Effector memory CD8-positive, alpha-beta T cell (primary cell): ENCODE results near the gene ADAM10.

Experiments
- ATAC-seq: fragments of 150-1000 bp; cut with Tn5 transposase; replicated peaks from 2 replicates; pipeline ENCODE4 v1.10.0; 2021; ENCODE audit warnings: mild to moderate bottlenecking, moderate library complexity
- DNase-seq, 3 experiments: peaks; one replicate each; pipeline ENCODE4 v3.0.0; 2021
- H3K27ac Mint-ChIP-seq, 2 donors: one replicate each; pipeline ENCODE4 v1.8.0; 2022; ENCODE audit warnings: mild to moderate bottlenecking in 2 of 2, mixed read lengths in 2 of 2, moderate library complexity in 2 of 2
- H3K27me3 Mint-ChIP-seq, 2 donors: one replicate each; pipeline ENCODE4 v1.8.0; 2022; ENCODE audit warnings: mixed read lengths in 2 of 2
- H3K36me3 Mint-ChIP-seq: one replicate; pipeline ENCODE4 v1.8.0; 2022; ENCODE audit warnings: mild to moderate bottlenecking, moderate library complexity, mixed read lengths; ENCODE audit not compliant: insufficient read depth
- H3K4me1 Mint-ChIP-seq, 2 donors: one replicate each; pipeline ENCODE4 v1.8.0; 2022; ENCODE audit warnings: low read depth in 2 of 2, mixed read lengths in 2 of 2
- H3K4me3 Mint-ChIP-seq, 2 donors: one replicate each; pipeline ENCODE4 v1.8.0; 2022; ENCODE audit warnings: mild to moderate bottlenecking in 2 of 2, mixed read lengths in 2 of 2, moderate library complexity in 2 of 2
- H3K9me3 Mint-ChIP-seq, 2 donors: one replicate each; pipeline ENCODE4 v1.8.0; 2022; ENCODE audit warnings: mixed read lengths in 2 of 2

Gene ADAM10

GRCh38 chr15:58697220-58697619 is 52.3 kb downstream of the ADAM10 start:
- peaks cover 13% of the 10 kb centered on the region for H3K36me3 Mint-ChIP-seq
- H3K4me1 Mint-ChIP-seq = peaks cover 53 to 70% of the 10 kb centered on the region in 2 donors
- H3K9me3 Mint-ChIP-seq = peaks cover 5 to 14% of the 10 kb centered on the region in 2 donors
- peak overlapping the region in 1 of 2 donors; percentile 53 for H3K4me3 Mint-ChIP-seq
- H3K27me3 Mint-ChIP-seq = no peaks in the 10 kb centered on the region
- ATAC-seq = no peak
- peak overlapping the region; percentile 60 to 79 for H3K27ac Mint-ChIP-seq
- no peak for DNase-seq

- ATAC-seq (no peak), DNase-seq (no peak)
- no peaks in the 10 kb centered on the region for H3K27me3 Mint-ChIP-seq
- peaks cover 15% of the 10 kb centered on the region for H3K36me3 Mint-ChIP-seq
- H3K9me3 Mint-ChIP-seq = peaks cover 5 to 14% of the 10 kb centered on the region in 2 donors
- H3K4me3 Mint-ChIP-seq = peak overlapping the region in 1 of 2 donors; percentile 10
- H3K27ac Mint-ChIP-seq = peak overlapping the region; percentile 60 to 79
- H3K4me1 Mint-ChIP-seq = peaks cover 50 to 68% of the 10 kb centered on the region in 2 donors
Measured at GRCh38 chr15:58696738-58697137, 52.8 kb downstream of the ADAM10 start.

GRCh38 chr15:58694641-58695398 is 54.7 kb downstream of the ADAM10 start:
- Mint-ChIP-seq H3K36me3 (peaks cover 4% of the 10 kb centered on the region), H3K4me1 (peaks cover 57 to 67% of the 10 kb centered on the region in 2 donors), H3K9me3 (peaks cover 5 to 10% of the 10 kb centered on the region in 2 donors), H3K27me3 (no peaks in the 10 kb centered on the region), H3K4me3 (no peak overlapping the region), H3K27ac (peak overlapping the region; percentile 13 to 60)
- ATAC-seq (no peak), DNase-seq (no peak)

- no peak overlapping the region for H3K4me3 Mint-ChIP-seq
Measured at GRCh38 chr15:58690703-58691102, 58.8 kb downstream of the ADAM10 start.

DNA sequence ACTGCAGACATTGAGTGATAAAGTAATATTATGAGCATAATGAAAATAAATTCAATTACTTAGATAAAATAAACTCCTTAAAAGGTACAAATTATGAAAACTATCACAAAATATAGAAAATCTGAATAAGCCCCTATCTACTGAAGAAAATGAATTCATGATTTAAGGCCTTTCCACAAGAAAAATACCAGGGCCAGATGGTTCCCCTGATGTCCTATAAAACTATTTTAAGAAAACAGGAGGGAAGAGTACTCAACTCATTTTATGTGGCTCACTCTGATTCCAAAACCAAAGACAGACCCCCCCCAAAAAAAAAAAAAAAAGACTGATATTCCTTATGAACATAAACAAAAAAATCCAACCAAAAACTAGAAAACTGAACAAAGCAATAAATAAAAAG is 59.9 kb downstream of the ADAM10 start:
- no peaks in the 10 kb centered on the region for H3K27me3 Mint-ChIP-seq
- no peak for DNase-seq
- ATAC-seq = no peak
- H3K27ac Mint-ChIP-seq = peak overlapping the region in 1 of 2 donors; percentile 14
- peak overlapping the region in 1 of 2 donors; percentile 29 for H3K4me3 Mint-ChIP-seq
- H3K4me1 Mint-ChIP-seq = peaks cover 32 to 54% of the 10 kb centered on the region in 2 donors
- H3K9me3 Mint-ChIP-seq = no peaks in the 10 kb centered on the region
- H3K36me3 Mint-ChIP-seq = peaks cover 9% of the 10 kb centered on the region

More at GRCh38 chr15:58690703-58691102, 58.8 kb downstream of the ADAM10 start:
- peaks cover 9% of the 10 kb centered on the region for H3K36me3 Mint-ChIP-seq
- H3K27ac Mint-ChIP-seq = peak overlapping the region; percentile 14 to 35
- H3K9me3 Mint-ChIP-seq = no peaks in the 10 kb centered on the region
- ATAC-seq (peak; percentile 42), DNase-seq (no peak)
- no peaks in the 10 kb centered on the region for H3K27me3 Mint-ChIP-seq
- peaks cover 39 to 62% of the 10 kb centered on the region in 2 donors for H3K4me1 Mint-ChIP-seq

GRCh38 chr15:58686286-58686685 is 63.2 kb downstream of the ADAM10 start:
- H3K4me1 Mint-ChIP-seq = peaks cover 29 to 54% of the 10 kb centered on the region in 2 donors
- H3K36me3 Mint-ChIP-seq = peaks cover 5% of the 10 kb centered on the region
- H3K9me3 Mint-ChIP-seq = no peaks in the 10 kb centered on the region
- H3K27me3 Mint-ChIP-seq = no peaks in the 10 kb centered on the region
- DNase-seq (no peak), ATAC-seq (no peak)
- peak overlapping the region in 1 of 2 donors; percentile 38 for H3K27ac Mint-ChIP-seq
- no peak overlapping the region for H3K4me3 Mint-ChIP-seq

DNA sequence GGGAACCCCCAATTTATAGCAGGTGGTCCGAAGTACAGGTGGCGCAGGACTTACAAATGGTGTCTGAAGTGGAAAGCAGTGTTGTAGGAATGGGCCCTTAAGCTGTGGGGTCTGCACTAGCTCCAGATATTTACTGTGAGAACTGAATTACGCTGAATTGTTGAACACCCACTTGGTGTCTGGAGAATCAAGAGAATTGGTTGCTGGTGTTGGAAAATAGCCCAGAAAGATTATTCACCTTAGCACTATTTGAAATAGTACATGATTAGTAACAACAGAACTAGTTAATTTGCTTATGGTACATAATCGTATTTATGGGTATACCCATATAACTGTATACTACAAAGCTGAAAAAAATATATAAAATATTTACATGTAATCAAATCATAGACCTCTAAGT is 64.8 kb downstream of the ADAM10 start:
- H3K4me1 Mint-ChIP-seq = peaks cover 17 to 40% of the 10 kb centered on the region in 2 donors
- H3K27me3 Mint-ChIP-seq = no peaks in the 10 kb centered on the region
- DNase-seq = no peak
- no peak overlapping the region for H3K27ac Mint-ChIP-seq
- no peak overlapping the region for H3K4me3 Mint-ChIP-seq
- H3K9me3 Mint-ChIP-seq = no peaks in the 10 kb centered on the region
- no peak for ATAC-seq
- H3K36me3 Mint-ChIP-seq = peaks cover 5% of the 10 kb centered on the region

DNA sequence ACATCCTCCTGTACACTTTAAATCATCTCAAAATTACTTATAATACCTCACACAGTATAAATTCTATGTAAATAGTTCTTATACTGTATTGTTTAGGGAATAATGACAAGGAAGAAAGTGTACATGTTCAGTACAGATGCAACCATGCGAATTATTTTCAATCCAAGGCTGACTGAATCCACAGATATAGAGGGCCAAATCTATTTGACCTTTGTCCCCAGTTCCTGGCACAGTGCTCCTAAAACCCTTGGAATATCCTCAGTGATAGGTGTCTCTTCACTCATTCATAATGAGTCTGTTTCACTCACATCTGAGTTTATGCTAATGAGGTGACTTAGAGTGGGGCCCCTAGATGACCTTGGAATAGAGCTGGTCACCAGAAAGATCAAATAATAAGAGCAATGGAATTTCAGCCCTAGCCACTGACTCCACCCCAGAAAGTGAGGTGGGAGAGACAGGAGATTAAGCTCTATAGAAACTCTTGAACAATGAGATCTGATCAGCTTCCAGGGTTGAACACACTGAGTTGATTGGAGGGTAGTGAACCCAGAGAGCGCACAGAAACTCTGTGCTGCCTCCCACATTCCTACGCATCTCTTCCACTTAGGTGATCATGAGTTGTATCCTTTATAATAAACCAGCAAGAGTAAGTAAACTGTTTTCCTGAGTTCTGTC is 65.3 kb downstream of the ADAM10 start:
- Mint-ChIP-seq H3K4me3 (no peak overlapping the region), H3K27me3 (no peaks in the 10 kb centered on the region), H3K9me3 (no peaks in the 10 kb centered on the region), H3K27ac (peak overlapping the region in 1 of 2 donors; percentile 46), H3K4me1 (peaks cover 16 to 38% of the 10 kb centered on the region in 2 donors), H3K36me3 (peaks cover 5% of the 10 kb centered on the region)
- ATAC-seq (no peak), DNase-seq (no peak)

GRCh38 chr15:58682234-58682633 is 67.3 kb downstream of the ADAM10 start:
- peak overlapping the region; percentile 16 to 55 for H3K27ac Mint-ChIP-seq
- no peak overlapping the region for H3K4me3 Mint-ChIP-seq
- no peaks in the 10 kb centered on the region for H3K9me3 Mint-ChIP-seq

DNA sequence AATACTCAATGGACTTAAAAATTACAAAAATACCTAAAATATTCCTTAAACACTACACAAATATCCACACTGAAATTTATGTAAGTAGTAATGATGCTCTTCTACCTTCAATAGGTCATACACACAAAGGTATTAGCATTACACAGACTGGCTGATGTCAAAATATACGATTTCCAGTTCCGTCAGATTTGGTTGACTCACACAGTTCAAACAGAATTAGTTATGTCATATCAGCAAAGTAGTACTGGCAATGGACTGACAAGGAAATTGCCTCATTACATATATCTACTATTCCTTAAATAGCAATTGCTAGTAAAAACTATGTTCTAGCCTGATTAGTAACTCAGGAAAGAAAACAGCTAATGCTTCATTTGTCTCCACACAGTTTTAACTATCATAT is 70.8 kb downstream of the ADAM10 start:
- no peak for DNase-seq
- H3K36me3 Mint-ChIP-seq = no peaks in the 10 kb centered on the region
- H3K27me3 Mint-ChIP-seq = no peaks in the 10 kb centered on the region
- no peak overlapping the region for H3K4me3 Mint-ChIP-seq
- ATAC-seq = no peak
- peaks cover 6 to 24% of the 10 kb centered on the region in 2 donors for H3K4me1 Mint-ChIP-seq
- no peaks in the 10 kb centered on the region for H3K9me3 Mint-ChIP-seq
- peak overlapping the region in 1 of 2 donors; percentile 35 for H3K27ac Mint-ChIP-seq

More at GRCh38 chr15:58682234-58682633, 67.3 kb downstream of the ADAM10 start:
- H3K4me1 Mint-ChIP-seq = peaks cover 11 to 34% of the 10 kb centered on the region in 2 donors
- no peak for ATAC-seq
- H3K36me3 Mint-ChIP-seq = no peaks in the 10 kb centered on the region
- DNase-seq = no peak
- H3K27me3 Mint-ChIP-seq = no peaks in the 10 kb centered on the region

GRCh38 chr15:58677426-58677825 is 72.1 kb downstream of the ADAM10 start:
- Mint-ChIP-seq H3K4me1 (peaks cover 6 to 26% of the 10 kb centered on the region in 2 donors), H3K27me3 (no peaks in the 10 kb centered on the region), H3K9me3 (no peaks in the 10 kb centered on the region), H3K27ac (peak overlapping the region; percentile 7 to 35), H3K36me3 (no peaks in the 10 kb centered on the region), H3K4me3 (no peak overlapping the region)
- ATAC-seq (no peak), DNase-seq (no peak)

DNA sequence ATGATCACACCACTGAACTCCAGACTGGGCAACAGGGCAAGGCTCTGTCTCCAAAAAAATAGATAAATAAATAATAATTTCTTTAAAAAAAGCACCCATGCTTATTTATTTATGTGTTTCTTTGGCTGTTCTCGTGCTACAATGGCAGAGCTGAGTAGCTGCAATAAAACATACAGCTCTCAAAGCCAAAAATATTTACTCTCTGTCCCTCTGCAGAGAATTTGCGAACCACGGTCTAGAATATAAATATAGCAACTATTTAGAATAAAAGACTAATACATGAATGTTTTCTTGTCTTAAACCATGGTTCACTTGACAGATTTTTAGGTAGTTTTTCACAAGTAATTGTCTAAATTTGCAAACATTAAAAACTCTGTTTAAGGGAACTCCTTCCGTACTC is 72.7 kb downstream of the ADAM10 start:
- Mint-ChIP-seq H3K36me3 (no peaks in the 10 kb centered on the region), H3K27me3 (no peaks in the 10 kb centered on the region), H3K9me3 (no peaks in the 10 kb centered on the region), H3K27ac (peak overlapping the region; percentile 7 to 35), H3K4me1 (peaks cover 6 to 26% of the 10 kb centered on the region in 2 donors), H3K4me3 (no peak overlapping the region)
- DNase-seq = no peak
- no peak for ATAC-seq

DNA sequence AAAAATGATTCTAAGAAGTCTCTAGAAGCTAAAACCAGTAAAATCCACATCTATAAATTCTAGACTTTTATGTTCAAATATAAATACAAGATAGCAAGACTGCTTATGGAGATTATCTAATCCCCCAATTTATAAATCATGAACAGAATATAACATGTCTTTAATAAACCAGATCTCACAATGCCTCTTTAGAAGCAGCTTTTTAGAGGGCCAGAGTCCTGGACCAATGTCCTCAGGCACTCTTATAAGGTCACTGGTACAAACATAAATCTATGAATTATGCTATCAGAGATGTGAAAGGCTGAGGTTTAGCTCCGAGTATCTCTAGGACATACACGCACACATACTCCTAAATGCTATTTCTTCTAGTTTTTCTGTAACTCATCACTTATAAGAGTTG is 78.3 kb downstream of the ADAM10 start:
- ATAC-seq (no peak), DNase-seq (no peak)
- Mint-ChIP-seq H3K4me3 (no peak overlapping the region), H3K27me3 (no peaks in the 10 kb centered on the region), H3K36me3 (no peaks in the 10 kb centered on the region), H3K27ac (no peak overlapping the region), H3K4me1 (peaks cover 7 to 24% of the 10 kb centered on the region in 2 donors), H3K9me3 (no peaks in the 10 kb centered on the region)

GRCh38 chr15:58669108-58669507 is 80.4 kb downstream of the ADAM10 start:
- no peaks in the 10 kb centered on the region for H3K27me3 Mint-ChIP-seq
- H3K4me1 Mint-ChIP-seq = peaks cover 7 to 34% of the 10 kb centered on the region in 2 donors
- ATAC-seq (no peak), DNase-seq (no peak)
- H3K36me3 Mint-ChIP-seq = no peaks in the 10 kb centered on the region
- H3K27ac Mint-ChIP-seq = peak overlapping the region in 1 of 2 donors; percentile 53
- no peaks in the 10 kb centered on the region for H3K9me3 Mint-ChIP-seq
- no peak overlapping the region for H3K4me3 Mint-ChIP-seq
